K562 (cell line): Measurements from ENCODE around the gene RPRD1B. TPM values are rescaled to one million over a fixed set of nuclear protein-coding genes. Genes with fewer than 3 reads are reported as not detected.

Experiments
- ARID2 ChIP-seq: fragments of 450-650 bp; IDR thresholded peaks from 2 replicates; pipeline ENCODE4 v1.6.1; 2017; ENCODE audit warnings: antibody characterized with exemption, mild to moderate bottlenecking
- CREM ChIP-seq: IDR thresholded peaks from 2 replicates; pipeline ENCODE4 v1.6.1; 2014; ENCODE audit warnings: antibody characterized with exemption, low read depth
- HMGN3 ChIP-seq: IDR thresholded peaks from 2 replicates; pipeline ENCODE4 v1.6.1; 2011; ENCODE audit warnings: borderline replicate concordance, low read depth, mild to moderate bottlenecking, mixed read lengths, low read length; ENCODE audit not compliant: insufficient read length; ENCODE audit errors: extremely low read depth
- PML ChIP-seq: IDR thresholded peaks from 2 replicates; pipeline ENCODE4 v1.6.1; 2012; ENCODE audit warnings: low read length, inconsistent platforms
- PTRF ChIP-seq: fragments of 450-650 bp; IDR thresholded peaks from 2 replicates; pipeline ENCODE4 v1.6.1; 2016; ENCODE audit warnings: mild to moderate bottlenecking, missing genetic modification characterization, missing compliant biosample characterization
- SAFB ChIP-seq: fragments of 200-400 bp; formaldehyde crosslinking; IDR thresholded peaks from 2 replicates; pipeline ENCODE4 v1.6.1; 2017; ENCODE audit warnings: low read depth, low read length, borderline replicate concordance
- STAT5A ChIP-seq: IDR thresholded peaks from 2 replicates; pipeline ENCODE4 v1.6.1; 2012; ENCODE audit warnings: low read length, inconsistent platforms, borderline replicate concordance
- ZNF165 ChIP-seq: fragments of 250-450 bp; sonication (Bioruptor Pico); IDR thresholded peaks from 2 replicates; pipeline ENCODE4 v1.4.0; 2020; ENCODE audit warnings: borderline replicate concordance
- ZZZ3 ChIP-seq: fragments of 450-650 bp; IDR thresholded peaks from 2 replicates; pipeline ENCODE4 v1.6.1; 2016; ENCODE audit warnings: antibody characterized with exemption, mild to moderate bottlenecking, moderate library complexity
- polyA plus RNA-seq, 8 experiments: library from polyadenylated mRNA; depleted of rRNA in 4 of 8; stranded (reverse) in 5 of 8; unstranded in 3 of 8; fragments of >200 nt; fragmentation: Nextera tagmentation in 2 of 8; fragmentation: Illumina TruSeq in 1 of 8; extraction: Ambion mirVana in 2 of 8; extraction: Trizol in 1 of 8; gene quantifications; 2 replicates each; pipeline versions ENCODE4 v1.2.1 to v1.2.3, GENCODE V29; 2011 to 2014; ENCODE audit warnings: inconsistent platforms in 1 of 8, missing spikeins in 1 of 8
- total RNA-seq, 7 experiments: library from RNA; depleted of rRNA in 6 of 7; stranded (reverse); fragments of >200 nt in 6 of 7; fragmentation: Illumina TruSeq in 2 of 7; extraction: Trizol in 2 of 7; gene quantifications; 2 replicates each; pipeline versions ENCODE4 v1.2.1 to v1.2.3, GENCODE V29; 2011 to 2021; ENCODE audit warnings: low replicate concordance in 1 of 7
- TF ChIP-seq, protein P1 (sequence below): fragments of 150-350 bp; IDR thresholded peaks from 2 replicates; pipeline ENCODE4 v1.6.1; 2014; ENCODE audit warnings: low read depth, mild to moderate bottlenecking, low read length, borderline replicate concordance
- TF ChIP-seq, protein P2 (sequence below): fragments of 250-450 bp; sonication (Bioruptor Pico); IDR thresholded peaks from 2 replicates; pipeline ENCODE4 v1.5.1; 2021; ENCODE audit warnings: mild to moderate bottlenecking
- TF ChIP-seq, protein P3 (sequence below): fragments of 250-450 bp; sonication (Bioruptor Pico); IDR thresholded peaks from 2 replicates; pipeline ENCODE4 v1.9.0; 2021; ENCODE audit warnings: mild to moderate bottlenecking, inconsistent platforms
- TF ChIP-seq, protein P4 (sequence below): fragments of 250-450 bp; sonication (Bioruptor Pico); IDR thresholded peaks from 2 replicates; pipeline ENCODE4 v1.5.0; 2022; ENCODE audit warnings: mild to moderate bottlenecking
- TF ChIP-seq, protein P5 (sequence below): sonication (generic); formaldehyde crosslinking; IDR thresholded peaks from 2 replicates; pipeline ENCODE4 v1.8.1; 2023; ENCODE audit warnings: mild to moderate bottlenecking, missing genetic modification reagents

The RPRD1B gene
- total and polyA plus RNA-seq, 9 of the 15 experiments (the other 6 are each of a cell fraction or from before 2014, with no cell fraction given): 5.5 to 43.0 (median 24.4) TPM

DNA sequence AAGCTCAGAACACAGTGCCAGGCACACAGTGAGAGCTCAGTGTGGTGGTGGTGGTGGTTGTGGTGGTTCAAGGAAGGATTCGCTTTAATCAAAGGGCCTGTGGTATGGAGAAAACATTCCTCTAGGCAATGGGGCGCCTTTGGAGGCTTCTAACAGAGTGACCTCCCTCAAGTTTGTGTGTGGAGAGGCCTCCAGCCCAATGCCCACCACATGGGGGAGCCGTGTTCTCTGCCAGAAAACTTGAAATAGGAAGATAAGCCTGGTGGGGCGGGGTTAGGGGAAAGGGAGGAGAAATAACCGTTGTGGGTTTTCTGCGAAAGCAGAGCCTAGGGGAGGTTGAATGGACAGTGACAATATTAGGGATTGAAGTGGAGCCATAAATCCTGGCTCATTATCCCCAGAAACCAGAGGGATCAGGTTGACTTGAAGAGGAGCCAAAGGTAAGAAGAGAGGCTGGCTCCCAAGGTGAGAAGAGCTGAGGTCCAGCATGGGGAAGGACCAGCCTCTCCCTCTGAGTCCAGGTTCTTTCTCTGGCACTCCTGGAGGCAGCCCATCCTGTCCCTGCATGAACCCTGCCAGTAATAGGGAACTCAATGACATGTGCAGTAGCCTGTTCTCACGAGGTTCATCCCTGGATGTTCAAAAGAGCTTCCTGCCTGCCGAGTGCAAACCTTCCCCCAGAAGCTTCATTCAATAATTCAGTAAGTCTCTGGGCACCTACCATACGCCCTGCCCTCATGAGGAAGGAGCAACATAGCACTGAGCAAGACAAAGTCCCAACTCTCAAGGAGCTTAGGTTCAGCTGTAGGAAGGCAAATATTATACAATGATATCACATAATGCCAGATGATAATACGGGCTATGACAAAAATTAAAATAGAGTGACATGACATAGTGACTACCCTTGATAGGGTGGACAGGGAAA lies 80.1 kb downstream of the RPRD1B start (continued):
- TF ChIP-seq, protein P1, sequence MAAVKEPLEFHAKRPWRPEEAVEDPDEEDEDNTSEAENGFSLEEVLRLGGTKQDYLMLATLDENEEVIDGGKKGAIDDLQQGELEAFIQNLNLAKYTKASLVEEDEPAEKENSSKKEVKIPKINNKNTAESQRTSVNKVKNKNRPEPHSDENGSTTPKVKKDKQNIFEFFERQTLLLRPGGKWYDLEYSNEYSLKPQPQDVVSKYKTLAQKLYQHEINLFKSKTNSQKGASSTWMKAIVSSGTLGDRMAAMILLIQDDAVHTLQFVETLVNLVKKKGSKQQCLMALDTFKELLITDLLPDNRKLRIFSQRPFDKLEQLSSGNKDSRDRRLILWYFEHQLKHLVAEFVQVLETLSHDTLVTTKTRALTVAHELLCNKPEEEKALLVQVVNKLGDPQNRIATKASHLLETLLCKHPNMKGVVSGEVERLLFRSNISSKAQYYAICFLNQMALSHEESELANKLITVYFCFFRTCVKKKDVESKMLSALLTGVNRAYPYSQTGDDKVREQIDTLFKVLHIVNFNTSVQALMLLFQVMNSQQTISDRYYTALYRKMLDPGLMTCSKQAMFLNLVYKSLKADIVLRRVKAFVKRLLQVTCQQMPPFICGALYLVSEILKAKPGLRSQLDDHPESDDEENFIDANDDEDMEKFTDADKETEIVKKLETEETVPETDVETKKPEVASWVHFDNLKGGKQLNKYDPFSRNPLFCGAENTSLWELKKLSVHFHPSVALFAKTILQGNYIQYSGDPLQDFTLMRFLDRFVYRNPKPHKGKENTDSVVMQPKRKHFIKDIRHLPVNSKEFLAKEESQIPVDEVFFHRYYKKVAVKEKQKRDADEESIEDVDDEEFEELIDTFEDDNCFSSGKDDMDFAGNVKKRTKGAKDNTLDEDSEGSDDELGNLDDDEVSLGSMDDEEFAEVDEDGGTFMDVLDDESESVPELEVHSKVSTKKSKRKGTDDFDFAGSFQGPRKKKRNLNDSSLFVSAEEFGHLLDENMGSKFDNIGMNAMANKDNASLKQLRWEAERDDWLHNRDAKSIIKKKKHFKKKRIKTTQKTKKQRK: no peak
- TF ChIP-seq PML (no peak), ARID2 (peak; percentile 81), HMGN3 (no peak), PTRF (tag) (no peak), CREM (peak; percentile 32; the same call in 1 of the 2 replicates), SAFB (no peak), ZNF165 (no peak), ZZZ3 (no peak), STAT5A (peak; percentile 63; the same call in 1 of the 2 replicates)
- TF ChIP-seq, protein P2, sequence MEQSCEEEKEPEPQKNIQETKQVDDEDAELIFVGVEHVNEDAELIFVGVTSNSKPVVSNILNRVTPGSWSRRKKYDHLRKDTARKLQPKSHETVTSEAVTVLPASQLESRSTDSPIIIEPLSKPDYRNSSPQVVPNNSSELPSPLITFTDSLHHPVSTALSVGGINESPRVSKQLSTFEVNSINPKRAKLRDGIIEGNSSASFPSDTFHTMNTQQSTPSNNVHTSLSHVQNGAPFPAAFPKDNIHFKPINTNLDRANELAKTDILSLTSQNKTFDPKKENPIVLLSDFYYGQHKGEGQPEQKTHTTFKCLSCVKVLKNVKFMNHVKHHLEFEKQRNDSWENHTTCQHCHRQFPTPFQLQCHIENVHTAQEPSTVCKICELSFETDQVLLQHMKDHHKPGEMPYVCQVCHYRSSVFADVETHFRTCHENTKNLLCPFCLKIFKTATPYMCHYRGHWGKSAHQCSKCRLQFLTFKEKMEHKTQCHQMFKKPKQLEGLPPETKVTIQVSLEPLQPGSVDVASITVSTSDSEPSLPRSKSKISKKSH (CRISPR knock-in tag): no peak
- TF ChIP-seq, protein P3, sequence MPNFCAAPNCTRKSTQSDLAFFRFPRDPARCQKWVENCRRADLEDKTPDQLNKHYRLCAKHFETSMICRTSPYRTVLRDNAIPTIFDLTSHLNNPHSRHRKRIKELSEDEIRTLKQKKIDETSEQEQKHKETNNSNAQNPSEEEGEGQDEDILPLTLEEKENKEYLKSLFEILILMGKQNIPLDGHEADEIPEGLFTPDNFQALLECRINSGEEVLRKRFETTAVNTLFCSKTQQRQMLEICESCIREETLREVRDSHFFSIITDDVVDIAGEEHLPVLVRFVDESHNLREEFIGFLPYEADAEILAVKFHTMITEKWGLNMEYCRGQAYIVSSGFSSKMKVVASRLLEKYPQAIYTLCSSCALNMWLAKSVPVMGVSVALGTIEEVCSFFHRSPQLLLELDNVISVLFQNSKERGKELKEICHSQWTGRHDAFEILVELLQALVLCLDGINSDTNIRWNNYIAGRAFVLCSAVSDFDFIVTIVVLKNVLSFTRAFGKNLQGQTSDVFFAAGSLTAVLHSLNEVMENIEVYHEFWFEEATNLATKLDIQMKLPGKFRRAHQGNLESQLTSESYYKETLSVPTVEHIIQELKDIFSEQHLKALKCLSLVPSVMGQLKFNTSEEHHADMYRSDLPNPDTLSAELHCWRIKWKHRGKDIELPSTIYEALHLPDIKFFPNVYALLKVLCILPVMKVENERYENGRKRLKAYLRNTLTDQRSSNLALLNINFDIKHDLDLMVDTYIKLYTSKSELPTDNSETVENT (CRISPR knock-in tag): no peak
- TF ChIP-seq, protein P4, sequence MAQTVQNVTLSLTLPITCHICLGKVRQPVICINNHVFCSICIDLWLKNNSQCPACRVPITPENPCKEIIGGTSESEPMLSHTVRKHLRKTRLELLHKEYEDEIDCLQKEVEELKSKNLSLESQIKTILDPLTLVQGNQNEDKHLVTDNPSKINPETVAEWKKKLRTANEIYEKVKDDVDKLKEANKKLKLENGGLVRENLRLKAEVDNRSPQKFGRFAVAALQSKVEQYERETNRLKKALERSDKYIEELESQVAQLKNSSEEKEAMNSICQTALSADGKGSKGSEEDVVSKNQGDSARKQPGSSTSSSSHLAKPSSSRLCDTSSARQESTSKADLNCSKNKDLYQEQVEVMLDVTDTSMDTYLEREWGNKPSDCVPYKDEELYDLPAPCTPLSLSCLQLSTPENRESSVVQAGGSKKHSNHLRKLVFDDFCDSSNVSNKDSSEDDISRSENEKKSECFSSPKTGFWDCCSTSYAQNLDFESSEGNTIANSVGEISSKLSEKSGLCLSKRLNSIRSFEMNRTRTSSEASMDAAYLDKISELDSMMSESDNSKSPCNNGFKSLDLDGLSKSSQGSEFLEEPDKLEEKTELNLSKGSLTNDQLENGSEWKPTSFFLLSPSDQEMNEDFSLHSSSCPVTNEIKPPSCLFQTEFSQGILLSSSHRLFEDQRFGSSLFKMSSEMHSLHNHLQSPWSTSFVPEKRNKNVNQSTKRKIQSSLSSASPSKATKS (CRISPR knock-in tag): no peak
- TF ChIP-seq, protein P5, sequence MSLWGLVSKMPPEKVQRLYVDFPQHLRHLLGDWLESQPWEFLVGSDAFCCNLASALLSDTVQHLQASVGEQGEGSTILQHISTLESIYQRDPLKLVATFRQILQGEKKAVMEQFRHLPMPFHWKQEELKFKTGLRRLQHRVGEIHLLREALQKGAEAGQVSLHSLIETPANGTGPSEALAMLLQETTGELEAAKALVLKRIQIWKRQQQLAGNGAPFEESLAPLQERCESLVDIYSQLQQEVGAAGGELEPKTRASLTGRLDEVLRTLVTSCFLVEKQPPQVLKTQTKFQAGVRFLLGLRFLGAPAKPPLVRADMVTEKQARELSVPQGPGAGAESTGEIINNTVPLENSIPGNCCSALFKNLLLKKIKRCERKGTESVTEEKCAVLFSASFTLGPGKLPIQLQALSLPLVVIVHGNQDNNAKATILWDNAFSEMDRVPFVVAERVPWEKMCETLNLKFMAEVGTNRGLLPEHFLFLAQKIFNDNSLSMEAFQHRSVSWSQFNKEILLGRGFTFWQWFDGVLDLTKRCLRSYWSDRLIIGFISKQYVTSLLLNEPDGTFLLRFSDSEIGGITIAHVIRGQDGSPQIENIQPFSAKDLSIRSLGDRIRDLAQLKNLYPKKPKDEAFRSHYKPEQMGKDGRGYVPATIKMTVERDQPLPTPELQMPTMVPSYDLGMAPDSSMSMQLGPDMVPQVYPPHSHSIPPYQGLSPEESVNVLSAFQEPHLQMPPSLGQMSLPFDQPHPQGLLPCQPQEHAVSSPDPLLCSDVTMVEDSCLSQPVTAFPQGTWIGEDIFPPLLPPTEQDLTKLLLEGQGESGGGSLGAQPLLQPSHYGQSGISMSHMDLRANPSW (CRISPR knock-in tag): no peak
